Kidney (tissue), 14 donors: ENCODE results near the gene MYCBP2. TPM values are rescaled to one million over a fixed set of nuclear protein-coding genes. Genes with fewer than 3 reads are reported as not detected.

Experiments
- DNase-seq, 5 donors: peaks; one replicate each; pipeline ENCODE4 v3.0.0-alpha.2; 2013 to 2020
- FAIRE-seq: peaks from 2 replicates; lab custom pipeline; 2012; peaks lifted over from hg19 to GRCh38; lab: Jason Lieb, UNC
- H3K27ac ChIP-seq, 2 donors: one replicate each; pipeline ENCODE4 v1.7.0; 2013; ENCODE audit warnings: low read depth in 2 of 2, low read length in 2 of 2, inconsistent platforms in 1 of 2
- H3K27me3 ChIP-seq: one replicate; pipeline ENCODE4 v1.7.1; 2013; ENCODE audit warnings: low read length, inconsistent platforms; ENCODE audit not compliant: control insufficient read depth, insufficient read depth
- H3K36me3 ChIP-seq, 3 donors: one replicate each; pipeline versions ENCODE4 v1.7.0 to v1.7.1; 2013; ENCODE audit warnings: low read length in 3 of 3, control low read depth in 1 of 3, inconsistent platforms in 1 of 3; ENCODE audit not compliant: insufficient read depth in 3 of 3, control insufficient read depth in 2 of 3
- H3K4me1 ChIP-seq, 3 donors: one replicate each; pipeline versions ENCODE4 v1.7.0 to v1.7.1; 2013; ENCODE audit warnings: low read length in 3 of 3, inconsistent platforms in 1 of 3, low read depth in 1 of 3; ENCODE audit not compliant: control insufficient read depth in 2 of 3, insufficient read depth in 2 of 3
- H3K4me3 ChIP-seq, 3 donors: one replicate each; pipeline versions ENCODE4 v1.7.0 to v1.8.1; 2013; ENCODE audit warnings: low read length in 3 of 3, control low read depth in 1 of 3, inconsistent platforms in 1 of 3
- H3K9ac ChIP-seq, 3 donors: one replicate each; pipeline versions ENCODE4 v1.7.0 to v1.7.1; 2013; ENCODE audit warnings: low read length in 3 of 3, control low read depth in 1 of 3, inconsistent platforms in 1 of 3
- H3K9me3 ChIP-seq, 3 donors: one replicate each; pipeline versions ENCODE4 v1.7.0 to v1.7.1; 2013; ENCODE audit warnings: low read length in 3 of 3, control low read depth in 1 of 3, inconsistent platforms in 1 of 3; ENCODE audit not compliant: control insufficient read depth in 2 of 3, insufficient read depth in 1 of 3
- CTCF ChIP-seq: IDR thresholded peaks from 3 replicates; pipeline ENCODE4 v1.5.1; 2012; ENCODE audit warnings: mild to moderate bottlenecking, moderate library complexity, borderline replicate concordance; ENCODE audit not compliant: insufficient read depth; ENCODE audit errors: extremely low read depth
- intact Hi-C: fragments of 100-400 bp; cut with DNase I; formaldehyde crosslinking; loops from one replicate; pipeline ENCODE4 v1.11.1; 2022
- polyA plus RNA-seq: library from polyadenylated mRNA; stranded (reverse); fragments of 350-450 nt; fragmentation: Illumina TruSeq; extraction: RNeasy Lipid Tissue Mini Kit (QIAGEN cat#74804); gene quantifications from one replicate; pipeline ENCODE4 v1.2.3, GENCODE V29; 2014; ENCODE audit warnings: low read depth, low replicate concordance; ENCODE audit not compliant: insufficient read depth
- total RNA-seq: library from RNA; stranded (reverse); fragmentation: NEBNext Ultra II Directional; extraction: Animal tissue kit (Norgen Biotek cat#: 25700); gene quantifications from one replicate; pipeline ENCODE4 v1.2.1, GENCODE V29; 2021
- donor health status: control.
- donor health status: control.
- donor health status: control.
- donor health status: control.
- donor health status: control.
- donor health status: DM: yes; HTN: yes; CAD: no.
- donor health status: Normal renal cell carcinoma (clear cell type).

Gene MYCBP2
- total and polyA plus RNA-seq, 2 donors from 2014 or later: 14.5 to 96.4 TPM

- Histone ChIP-seq H3K4me1 (no peaks in the 10 kb centered on the region), H3K36me3 (peaks cover 0 to 2% (median 0%) of the 10 kb centered on the region in 3 donors), H3K9ac (no peak overlapping the region), H3K4me3 (no peak overlapping the region), H3K9me3 (no peaks in the 10 kb centered on the region), H3K27ac (no peak overlapping the region), H3K27me3 (no peaks in the 10 kb centered on the region)
- DNase-seq (no peak), FAIRE-seq (no peak)
- no peak for TF ChIP-seq CTCF
- intact Hi-C loops: no loop called here
Measured at GRCh38 chr13:77042566-77043177, 284.2 kb downstream of the MYCBP2 start.

DNA sequence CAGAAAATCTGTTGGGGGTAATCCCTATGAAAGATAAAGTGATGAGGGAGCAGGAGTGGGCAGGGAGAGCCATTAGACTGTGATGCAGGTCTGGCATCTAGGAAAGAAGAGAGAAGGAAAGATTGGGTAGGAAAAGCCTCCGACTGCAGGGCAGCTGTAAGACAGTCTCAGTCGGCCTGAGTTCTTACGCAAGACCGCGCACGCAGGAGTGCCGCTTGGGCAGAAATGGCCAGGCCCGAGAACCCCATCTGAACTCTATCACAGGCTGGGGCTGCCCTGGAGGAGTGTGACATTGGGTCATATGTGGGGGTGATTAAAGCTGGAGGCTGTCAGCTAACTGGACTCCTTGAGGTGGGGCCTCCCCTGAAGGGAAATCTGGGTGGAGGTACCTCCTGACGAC, 286.1 kb downstream of the MYCBP2 start:
- H3K27me3 ChIP-seq: no peaks in the 10 kb centered on the region
- H3K4me1 ChIP-seq: no peaks in the 10 kb centered on the region
- no peak overlapping the region for H3K4me3 ChIP-seq
- TF ChIP-seq CTCF: no peak
- intact Hi-C loops: no loop called here
- H3K9ac ChIP-seq: no peak overlapping the region
- FAIRE-seq (no peak), DNase-seq (no peak)
- H3K36me3 ChIP-seq: peaks cover 0 to 2% (median 0%) of the 10 kb centered on the region in 3 donors
- H3K27ac ChIP-seq: no peak overlapping the region
- H3K9me3 ChIP-seq: no peaks in the 10 kb centered on the region

- Histone ChIP-seq H3K4me1 (no peaks in the 10 kb centered on the region), H3K36me3 (peaks cover 0 to 1% (median 0%) of the 10 kb centered on the region in 3 donors), H3K4me3 (no peak overlapping the region), H3K9me3 (no peaks in the 10 kb centered on the region), H3K27ac (no peak overlapping the region), H3K9ac (no peak overlapping the region), H3K27me3 (no peaks in the 10 kb centered on the region)
- FAIRE-seq (no peak), DNase-seq (no peak)
- no peak for TF ChIP-seq CTCF
- intact Hi-C loops: no loop called here
Measured at GRCh38 chr13:77040076-77040475, 286.8 kb downstream of the MYCBP2 start.
